ENCODE results near the gene ADGRG2. TPM values are rescaled to one million over a fixed set of nuclear protein-coding genes. Genes with fewer than 3 reads are reported as not detected.
"Not testable (repeated sequence)": the region's sequence is repeated elsewhere in the genome, so short reads cannot be mapped to it uniquely, and the experiment has no call there.

The ADGRG2 gene
- total RNA-seq, 1 experiment from 2014 or later, result 0.11 TPM

DNA sequence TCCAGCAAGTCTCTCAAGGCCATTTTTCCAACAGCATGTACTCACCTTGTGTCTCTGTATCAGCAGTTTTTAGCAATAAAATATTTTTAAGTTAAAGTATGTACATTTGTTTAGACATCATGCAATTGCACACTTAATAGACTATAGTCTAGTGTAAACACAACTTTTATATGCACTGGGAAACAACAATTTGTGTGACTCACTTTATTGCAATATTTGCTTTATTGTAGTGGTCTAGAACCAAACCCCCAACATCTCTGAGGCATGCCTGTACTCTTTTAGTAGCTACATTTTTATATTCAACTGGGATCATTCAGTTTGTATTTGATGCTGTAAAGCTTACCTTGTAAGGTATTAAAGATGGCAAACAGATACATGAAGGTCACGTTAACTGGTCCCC, 123.6 kb downstream of the ADGRG2 start:
- no peak for DNase-seq (ENCODE audit: low read depth)

DNA sequence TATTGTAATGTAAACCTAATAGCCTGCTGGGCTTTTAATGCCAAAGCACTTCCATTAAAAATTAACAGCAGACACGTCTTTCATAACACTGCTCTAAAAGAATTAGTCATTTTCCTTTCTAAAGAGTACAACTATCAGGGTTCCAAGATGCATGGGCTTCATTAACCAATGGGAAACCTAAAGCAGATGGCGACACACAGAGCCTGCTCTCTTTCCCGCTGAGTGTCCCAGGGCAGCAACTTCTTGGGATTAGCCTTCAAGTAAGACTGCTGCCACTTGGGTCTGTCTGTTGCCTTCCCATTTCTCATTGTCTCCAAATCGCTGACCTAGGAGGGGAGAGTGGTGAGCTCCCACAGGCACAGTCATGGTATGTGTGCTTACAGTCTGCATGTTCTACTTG, 124.4 kb downstream of the ADGRG2 start:
- DNase-seq (ENCODE audit: low read depth), result no peak

DNA sequence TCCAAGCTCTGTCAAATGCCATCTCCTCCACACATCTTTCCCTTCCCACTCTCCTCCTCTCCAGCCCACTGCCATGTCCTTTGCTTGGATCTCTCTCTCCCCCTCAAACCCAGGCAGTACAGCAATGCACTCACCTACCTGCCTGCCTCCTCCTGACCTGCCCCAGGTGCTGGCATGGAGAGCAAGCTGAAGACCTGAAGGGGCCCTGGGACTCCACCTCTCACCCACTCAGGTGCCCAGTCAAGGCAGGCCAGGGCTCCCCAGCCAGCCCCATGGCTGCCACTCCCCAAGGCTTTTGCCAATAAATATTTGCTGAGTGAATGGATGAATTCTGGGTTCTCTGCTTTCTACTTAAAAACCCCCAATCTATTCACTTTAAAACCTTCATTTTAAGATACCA, 125.7 kb downstream of the ADGRG2 start:
- DNase-seq (ENCODE audit: low read depth), result no peak

DNA sequence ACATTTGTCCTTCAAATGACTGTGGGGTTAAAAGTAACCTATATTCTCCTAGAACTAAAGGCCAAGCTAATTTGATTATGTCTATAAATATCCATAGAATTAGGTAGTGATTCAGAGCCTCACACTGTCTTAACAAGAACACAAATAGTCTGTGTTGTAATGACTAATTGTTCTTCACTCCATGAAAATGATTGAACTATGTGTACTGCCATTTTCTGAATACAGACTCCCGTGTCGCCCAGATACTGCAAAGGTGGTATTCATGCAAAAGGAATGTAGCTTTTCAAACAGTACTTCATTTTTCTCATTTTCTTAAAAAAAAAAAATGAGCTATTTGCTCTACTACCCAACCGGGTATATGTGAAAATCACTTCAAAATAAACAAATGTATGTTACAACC, 127.0 kb downstream of the ADGRG2 start:
- DNase-seq (ENCODE audit: low read depth), result peak; percentile 58

DNA sequence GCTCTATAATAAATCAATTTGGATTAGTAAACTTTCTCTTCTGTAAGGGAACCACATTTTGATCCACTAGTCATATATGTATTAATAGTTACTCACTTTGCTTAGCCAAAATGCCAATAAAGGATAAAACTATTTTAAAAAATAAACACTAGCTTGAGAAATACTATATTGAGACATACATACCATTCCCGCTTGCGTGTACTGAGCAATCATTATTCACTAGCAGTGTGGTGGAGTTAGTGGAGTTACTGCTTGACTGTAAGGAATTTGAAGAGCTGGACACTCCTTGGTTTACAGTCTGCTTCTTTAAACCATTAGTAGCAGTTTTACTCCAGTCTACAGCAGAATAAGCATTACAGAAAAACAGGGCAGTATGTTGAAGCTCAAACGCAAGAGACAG, 127.6 kb downstream of the ADGRG2 start:
- DNase-seq (ENCODE audit: low read depth), result peak; percentile 60

DNA sequence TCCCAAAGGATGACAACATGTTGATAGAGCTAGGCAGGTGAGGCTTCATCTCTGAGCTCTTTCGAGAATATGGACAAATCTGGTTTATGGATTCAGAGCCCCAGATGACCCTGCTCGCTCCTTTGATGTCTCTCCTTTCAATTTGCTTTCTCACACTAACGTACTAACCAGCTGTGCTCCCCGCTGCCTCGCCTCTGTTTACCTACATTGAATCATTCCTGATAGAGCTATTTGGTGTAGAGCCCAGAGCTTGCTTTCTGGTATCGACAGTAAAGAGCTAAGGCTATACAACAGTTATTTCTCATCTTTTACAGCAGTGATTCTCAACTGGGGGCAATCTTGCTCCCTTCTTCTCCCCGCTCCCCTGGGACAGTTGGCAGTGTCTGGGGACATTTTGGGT, 129.4 kb downstream of the ADGRG2 start:
- DNase-seq (ENCODE audit: low read depth), result no peak

DNA sequence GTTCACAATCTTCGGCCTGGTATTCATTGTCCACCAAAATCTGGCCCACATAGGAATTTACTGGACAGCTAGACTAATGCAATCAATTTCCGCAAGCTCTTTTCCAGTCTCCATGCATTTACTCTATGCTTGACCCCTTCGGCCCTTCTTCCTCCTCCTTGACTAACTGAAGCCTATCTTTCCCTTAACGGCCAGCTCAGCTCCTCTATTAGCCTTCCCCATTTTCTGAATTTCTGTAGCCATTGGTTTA, 137.2 kb downstream of the ADGRG2 start:
- no peak for DNase-seq (ENCODE audit: low read depth)

DNA sequence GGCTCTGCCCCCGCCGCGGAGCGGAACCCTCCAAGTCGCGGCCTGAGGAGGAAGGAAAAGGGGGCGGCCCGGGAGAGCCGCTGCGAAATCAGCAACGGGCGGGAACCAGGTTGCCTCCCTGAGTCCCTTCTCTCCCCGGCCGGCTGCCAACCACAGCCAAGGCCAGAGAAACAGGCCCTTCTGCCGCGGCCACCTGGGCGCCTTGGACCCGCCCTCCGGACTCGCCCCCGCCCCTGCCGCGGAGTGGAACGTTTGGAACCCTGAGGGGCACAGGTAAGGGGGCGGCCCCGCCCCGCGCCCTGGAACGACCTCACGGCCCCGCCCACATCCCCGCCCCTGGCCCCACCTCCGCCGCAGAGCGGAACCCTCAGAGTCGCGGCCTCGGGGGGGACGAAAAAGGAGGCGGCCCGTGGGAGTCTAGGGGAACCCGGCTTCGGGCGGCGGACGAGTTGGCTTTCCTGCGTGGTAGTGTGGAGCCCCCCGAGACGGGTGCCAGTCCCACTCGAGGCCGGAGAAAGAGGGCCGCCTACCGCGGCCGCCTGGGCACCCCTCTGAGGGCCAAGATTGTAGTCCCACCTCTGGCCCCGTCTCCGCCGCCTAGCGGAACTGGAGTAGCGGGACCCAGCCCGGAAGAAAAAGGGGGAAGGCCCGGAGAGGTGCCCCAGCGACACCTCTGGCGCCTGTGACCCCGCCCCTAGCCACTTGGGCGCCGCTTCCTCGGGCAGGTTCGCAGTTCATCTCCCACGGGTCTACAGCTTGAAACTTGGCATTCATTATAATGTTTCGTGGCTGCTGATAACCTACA, 137.7 kb downstream of the ADGRG2 start:
- peak; percentile 67 for DNase-seq (ENCODE audit: low read depth)

DNA sequence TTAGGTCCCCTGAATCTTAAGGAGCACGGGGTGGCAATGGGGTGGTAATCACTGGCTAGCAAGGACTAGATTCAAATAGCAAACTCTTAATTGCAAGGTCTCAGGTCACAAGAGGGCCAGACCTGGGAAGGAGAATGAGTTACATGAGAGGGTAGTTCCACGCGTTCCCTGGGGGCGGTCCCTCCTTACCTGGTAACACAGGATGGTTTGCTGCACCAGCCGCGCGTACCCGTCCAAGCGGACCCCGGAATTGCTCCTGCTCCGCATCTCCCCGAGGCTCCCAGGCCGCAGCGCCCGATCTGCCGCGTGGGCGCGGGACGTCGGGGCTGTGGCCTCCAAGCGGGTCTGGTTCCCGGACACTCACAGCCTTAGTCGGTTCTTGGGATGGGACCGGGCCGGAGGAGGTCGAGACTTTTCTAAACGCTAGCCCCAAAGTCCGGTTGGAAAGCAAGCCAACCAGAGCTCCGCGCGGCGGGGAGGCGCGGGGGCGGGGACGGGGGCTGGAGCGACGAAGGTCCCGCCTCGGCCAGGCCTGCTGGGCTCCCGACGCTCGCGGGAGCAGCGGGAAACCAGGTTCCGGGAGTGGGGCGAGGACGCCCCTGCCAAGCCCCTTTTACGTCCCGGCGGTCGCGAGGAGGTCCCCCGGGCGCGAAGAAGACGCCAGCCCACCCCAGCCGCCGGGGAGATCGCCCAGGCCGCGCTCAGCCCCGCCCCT, 138.4 kb downstream of the ADGRG2 start, which contains the start of gene PHKA2:
Gene PHKA2 (minus strand): TSS at position 449 of the 715 bp plus-strand sequence. CDS start 182 bp downstream, at position 267.
- DNase-seq (ENCODE audit: low read depth), result peak; percentile 45

DNA sequence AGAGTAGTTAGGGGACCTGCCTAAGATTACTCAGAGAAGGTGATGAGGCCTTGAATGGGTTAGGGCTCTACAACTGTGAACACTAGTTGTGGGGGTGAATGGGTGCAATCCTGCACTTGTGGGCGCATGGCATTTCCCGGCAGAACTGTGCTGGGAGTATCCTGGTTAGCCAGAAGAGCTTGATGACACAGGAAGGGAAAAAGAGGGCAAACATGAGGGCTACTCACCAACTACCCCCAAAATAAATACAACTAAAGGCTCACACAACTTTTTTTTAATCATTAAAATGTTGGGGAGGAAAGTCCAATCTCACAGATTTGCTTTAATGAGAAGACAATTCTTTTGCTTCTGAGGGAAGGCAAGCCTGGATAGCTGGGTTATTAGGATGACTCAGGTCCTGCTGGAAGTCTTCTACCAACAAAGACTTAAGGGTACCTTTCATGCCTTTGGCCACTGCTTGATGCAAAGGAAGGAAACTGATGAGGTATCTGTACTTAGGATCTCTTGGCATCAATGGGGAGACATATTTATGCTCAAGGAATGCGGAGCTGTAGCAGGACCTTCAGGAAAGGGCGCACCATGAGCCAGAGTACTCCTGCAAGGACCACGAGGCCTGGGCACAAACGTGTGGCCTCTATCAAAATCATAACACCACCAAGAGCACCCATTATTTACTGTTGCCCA, 141.0 kb downstream of the ADGRG2 start:
- no peak for DNase-seq (ENCODE audit: low read depth)

DNA sequence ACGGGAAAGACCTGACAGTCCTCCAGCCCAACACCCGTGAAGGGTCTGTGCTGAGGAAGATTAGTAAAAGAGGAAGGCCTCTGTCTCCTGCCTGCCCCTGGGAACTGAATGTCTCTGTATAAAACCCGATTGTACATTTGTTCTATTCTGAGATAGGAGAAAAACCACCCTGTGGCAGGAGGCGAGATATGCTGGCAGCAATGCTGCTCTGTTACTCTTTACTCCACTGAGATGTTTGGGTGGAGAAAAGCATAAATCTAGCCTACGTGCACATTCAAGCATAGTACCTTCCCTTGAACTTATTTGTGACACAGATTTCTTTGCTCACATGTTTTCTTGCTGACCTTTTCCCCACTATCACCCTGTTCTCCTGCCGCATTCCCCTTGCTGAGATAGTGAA, 142.0 kb downstream of the ADGRG2 start:
- not testable (repeated sequence) for DNase-seq (ENCODE audit: low read depth)

DNA sequence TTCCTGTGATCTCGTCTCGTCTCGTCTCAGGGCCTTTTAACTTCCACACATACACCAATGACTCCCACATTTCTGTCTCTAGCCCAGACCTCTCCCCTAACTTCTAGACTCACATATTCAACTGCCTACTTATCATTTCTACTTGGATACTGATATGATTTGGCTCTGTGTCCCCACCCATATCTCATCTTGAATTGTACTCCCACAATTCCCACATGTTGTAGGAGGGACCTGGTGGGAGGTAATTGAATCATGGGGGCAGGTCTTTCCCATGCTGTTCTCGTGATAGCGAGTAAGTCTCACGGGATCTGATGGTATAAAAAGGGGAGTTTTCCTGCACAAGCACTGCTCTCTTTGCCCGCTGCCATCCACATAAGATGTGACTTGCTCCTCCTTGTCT, 147.3 kb downstream of the ADGRG2 start:
- no peak for DNase-seq (ENCODE audit: low read depth)

DNA sequence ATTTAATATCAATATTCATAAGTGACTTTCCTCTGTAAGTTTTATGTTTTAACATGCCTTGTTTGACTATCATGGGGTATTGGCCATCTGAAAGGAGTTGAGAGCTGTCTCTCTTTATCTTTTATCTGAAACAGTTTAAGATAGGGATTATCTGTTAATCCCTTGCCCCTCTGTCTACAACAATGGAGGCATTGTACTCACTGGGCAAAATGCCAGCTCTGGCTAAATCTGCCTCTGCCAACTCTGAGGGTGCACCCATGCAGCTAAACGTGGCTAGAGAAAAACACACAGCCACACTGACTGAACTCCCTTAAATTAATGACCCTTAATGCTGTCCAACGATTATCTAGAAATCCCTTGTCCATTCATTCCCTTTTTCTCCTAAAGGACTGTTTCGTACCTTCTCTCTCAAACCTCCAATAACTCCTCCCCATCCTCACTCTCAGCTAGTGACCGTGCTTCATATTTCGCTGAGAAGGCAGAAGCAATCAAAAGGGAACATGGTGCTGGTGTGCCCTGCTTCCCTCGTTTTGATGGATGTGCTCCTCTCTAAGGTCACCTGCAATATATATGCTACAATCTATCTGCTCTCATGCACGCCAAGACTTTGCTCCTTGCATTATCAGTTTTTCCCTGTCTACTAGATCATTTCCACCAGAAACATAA, 148.6 kb downstream of the ADGRG2 start:
- no peak for DNase-seq (ENCODE audit: low read depth)

DNA sequence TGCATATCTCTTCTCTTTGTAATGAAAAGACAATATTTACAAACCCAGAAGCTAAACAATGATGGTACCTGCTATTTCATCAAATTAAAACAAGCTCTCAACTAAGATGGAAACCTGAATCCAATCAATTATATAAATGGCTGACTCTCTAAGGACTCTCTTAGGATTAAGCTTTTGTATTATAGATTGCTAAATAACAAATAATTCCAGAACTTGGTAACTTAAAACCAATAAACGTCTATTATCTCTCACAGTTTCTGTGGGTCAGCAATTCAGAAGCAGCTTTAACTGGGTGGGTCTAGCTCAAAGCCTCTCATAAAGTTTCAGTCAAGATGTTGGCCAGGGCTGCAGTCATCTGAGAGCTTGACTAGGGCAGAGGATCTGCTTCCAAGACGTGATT, 150.8 kb downstream of the ADGRG2 start:
- no peak for DNase-seq (ENCODE audit: low read depth)

DNA sequence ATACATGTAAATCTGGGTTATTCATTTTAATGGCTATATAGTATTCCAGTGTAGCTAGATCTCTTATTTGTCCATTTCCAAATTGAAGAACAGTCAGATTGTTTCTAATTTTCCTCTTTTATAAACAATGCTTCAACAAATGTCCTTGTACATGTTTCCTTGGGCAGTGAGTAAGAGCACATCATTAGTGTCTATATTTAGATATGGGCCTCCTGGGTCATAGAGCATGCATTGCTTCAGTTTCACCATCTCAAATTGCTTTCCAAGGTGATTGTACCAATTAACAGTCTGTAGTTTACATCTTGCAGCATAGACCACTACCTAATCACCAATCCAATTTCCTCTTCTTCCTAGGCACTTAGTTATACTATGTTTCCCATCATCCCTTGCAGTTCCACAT, 151.8 kb downstream of the ADGRG2 start:
- no peak for DNase-seq (ENCODE audit: low read depth)

DNA sequence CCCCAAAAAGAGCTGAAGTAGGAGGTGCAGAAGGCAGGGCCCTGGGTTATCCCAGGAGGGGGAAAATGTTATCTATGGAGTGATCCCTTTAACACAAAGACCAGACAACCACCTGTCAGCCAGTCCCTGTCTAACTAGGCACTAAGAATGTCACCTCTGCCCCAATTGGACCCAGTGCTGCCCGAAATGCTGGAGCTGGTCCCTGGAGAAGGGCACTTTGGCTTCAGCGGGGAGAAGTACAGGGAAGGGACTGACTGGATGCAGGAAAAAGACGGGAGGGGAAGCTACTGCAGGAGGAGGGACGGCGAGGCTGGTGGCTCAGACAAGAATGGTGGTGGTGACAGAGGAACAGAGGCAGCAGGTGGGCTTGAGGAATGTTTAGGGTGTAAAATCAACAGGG, 155.6 kb downstream of the ADGRG2 start:
- no peak for DNase-seq (ENCODE audit: low read depth)

DNA sequence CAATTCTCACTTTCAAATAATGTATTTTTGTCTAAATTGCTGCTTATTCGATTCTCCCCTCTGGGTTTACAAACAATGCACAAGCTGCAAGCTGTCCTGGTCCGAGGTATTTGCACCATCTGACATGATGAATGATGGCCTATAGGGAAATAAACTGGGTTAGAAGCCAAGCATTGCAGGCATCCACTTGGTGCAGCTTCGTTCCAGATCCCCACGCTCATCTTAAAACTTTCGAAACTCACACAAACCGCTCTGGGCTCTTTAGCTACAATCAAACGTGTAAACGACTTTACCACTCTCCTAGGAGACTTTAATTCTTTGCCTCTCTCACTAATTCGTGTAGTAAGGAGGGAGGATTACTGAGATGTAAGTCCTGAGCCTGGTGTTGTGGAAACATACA, 157.4 kb downstream of the ADGRG2 start:
- no peak for DNase-seq (ENCODE audit: low read depth)

DNA sequence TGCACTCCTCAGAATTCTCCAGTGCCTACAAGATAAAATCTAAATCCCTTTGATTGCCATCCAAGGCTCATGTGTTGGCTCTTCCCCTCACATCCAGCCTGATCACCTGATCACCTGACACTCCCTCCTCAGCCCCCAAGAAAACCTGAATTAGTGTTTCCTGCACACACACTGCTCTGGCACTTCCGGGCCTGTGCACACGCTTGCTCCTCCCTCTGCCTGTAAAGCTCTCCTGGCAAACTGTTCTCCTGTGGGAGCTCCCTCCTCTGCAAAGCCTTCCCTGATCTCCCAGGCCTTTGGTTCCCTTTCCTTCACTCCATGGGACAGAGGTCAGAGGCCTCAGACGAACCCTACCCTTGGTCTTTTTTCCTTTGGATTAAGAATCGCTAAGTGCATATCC, 158.2 kb downstream of the ADGRG2 start:
- no peak for DNase-seq (ENCODE audit: low read depth)

DNA sequence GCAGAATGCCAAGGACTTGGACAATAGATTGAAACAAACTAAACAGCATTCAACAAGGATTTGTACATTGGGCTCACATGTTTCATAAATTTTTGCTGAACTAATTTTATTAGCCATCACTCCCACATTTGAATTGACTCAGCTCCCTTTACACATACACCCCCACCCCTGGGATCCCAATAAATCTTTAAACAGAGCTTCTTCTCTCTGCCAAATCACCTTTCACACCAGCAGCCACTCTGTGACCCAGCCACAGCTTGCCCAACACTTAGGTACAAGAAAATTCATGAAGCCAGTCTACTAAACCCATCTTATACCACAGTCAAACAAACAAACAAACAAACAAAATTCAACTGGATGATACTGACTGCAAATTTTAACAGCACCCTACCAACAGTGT, 159.9 kb downstream of the ADGRG2 start:
- DNase-seq (ENCODE audit: low read depth), result no peak

DNA sequence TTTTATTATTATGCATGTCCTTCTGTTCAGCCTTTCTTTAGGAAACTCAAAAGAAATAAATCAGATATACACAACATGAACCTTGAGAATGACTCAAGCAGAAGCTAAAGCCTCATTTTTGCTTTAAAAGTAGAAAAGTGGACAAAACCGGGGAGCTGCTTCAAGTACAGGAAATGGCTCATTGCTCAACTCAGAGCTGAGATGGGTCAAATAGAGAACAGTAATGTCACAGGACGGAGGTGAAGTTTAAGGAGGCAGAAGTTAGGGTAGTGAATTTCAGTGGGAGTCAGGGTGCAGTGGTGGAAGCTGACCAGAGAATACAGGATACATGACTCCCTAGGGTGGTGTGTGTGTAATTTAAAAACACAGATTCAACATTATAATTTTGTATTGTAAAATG, 160.6 kb downstream of the ADGRG2 start:
- peak; percentile 11 for DNase-seq (ENCODE audit: low read depth)

DNA sequence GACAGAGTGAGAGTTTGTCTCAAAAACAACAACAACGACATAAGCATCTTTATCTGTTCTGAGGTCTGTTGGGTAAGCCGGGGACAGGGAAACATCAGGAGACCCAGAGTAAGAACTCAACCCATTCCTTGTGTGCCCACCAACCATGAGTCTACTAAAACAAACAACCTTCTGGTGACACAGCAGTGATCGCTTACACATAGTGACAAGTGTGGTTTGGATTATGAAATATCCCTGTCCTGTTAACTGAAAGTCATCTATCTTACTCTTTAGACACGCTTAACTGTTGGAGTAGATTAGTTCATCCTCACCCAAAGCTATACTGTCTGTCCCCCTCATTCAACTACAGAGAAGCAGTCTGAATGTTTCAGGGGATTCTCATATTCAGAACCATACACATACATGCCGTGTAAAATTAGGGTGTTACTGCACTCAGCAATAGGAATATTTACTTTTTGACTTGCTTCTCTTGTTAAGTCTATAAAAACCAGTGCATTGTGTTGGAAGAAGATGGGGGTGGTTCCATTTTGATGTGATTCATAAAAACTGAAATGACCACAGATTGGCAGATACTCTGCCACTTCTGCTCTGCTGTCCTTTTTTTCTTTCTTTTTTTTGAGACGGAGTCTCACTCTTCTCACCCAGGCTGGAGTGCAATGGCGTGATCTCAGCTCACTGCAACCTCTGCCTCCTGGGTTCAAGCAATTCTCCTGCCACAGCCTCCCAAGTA, 165.8 kb downstream of the ADGRG2 start:
- no peak for DNase-seq (ENCODE audit: low read depth)

DNA sequence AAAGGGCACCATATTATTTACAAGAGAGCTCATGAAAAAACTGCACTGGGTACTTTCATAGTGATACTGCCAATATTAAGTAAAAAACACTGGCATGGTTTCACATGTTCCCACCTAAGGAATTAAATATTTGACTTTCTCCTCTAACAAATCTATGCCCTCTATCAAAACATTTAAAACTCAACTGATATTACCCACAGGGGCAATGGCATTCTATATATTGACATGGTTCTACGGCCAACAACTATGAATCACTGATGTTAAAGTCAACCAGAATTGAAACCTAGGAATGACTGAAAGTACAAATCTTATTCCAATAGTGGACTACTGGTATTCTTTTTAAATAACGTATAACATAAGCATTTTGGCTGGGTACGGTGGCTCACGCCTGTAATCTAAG, 166.6 kb downstream of the ADGRG2 start:
- DNase-seq (ENCODE audit: low read depth), result no peak
